HG03469 (cell line): ENCODE data around the gene HNRNPAB.
"Not testable (repeated sequence)": the region's sequence is repeated elsewhere in the genome, so short reads cannot be mapped to it uniquely, and the experiment has no call there.

Source experiments
- ATAC-seq: cut with Tn5 transposase; IDR thresholded peaks from one replicate; pipeline ENCODE4 v1.9.1; 2021; ENCODE audit warnings: mild to moderate bottlenecking, moderate library complexity, moderate number of reproducible peaks; ENCODE audit not compliant: unreplicated experiment

Gene HNRNPAB

GRCh38 chr5:178241231-178241663, 36.9 kb downstream of the HNRNPAB start:
- ATAC-seq: no peak

GRCh38 chr5:178241688-178242231, 37.4 kb downstream of the HNRNPAB start:
- ATAC-seq: no peak

GRCh38 chr5:178242416-178242815, 38.1 kb downstream of the HNRNPAB start:
- ATAC-seq: no peak

GRCh38 chr5:178244576-178244975, 40.2 kb downstream of the HNRNPAB start:
- no peak for ATAC-seq

- ATAC-seq: no peak
Measured at GRCh38 chr5:178245389-178245788, 41.1 kb downstream of the HNRNPAB start.

- no peak for ATAC-seq
Measured at GRCh38 chr5:178246624-178247279, 42.4 kb downstream of the HNRNPAB start.

- ATAC-seq: no peak
Measured at GRCh38 chr5:178247481-178248456, 43.4 kb downstream of the HNRNPAB start.

- ATAC-seq: no peak
Measured at GRCh38 chr5:178248750-178249149, 44.4 kb downstream of the HNRNPAB start.

GRCh38 chr5:178249191-178249989, 45.1 kb downstream of the HNRNPAB start:
- ATAC-seq: no peak

GRCh38 chr5:178250263-178250662, 45.9 kb downstream of the HNRNPAB start:
- no peak for ATAC-seq

GRCh38 chr5:178252258-178252657, 47.9 kb downstream of the HNRNPAB start:
- no peak for ATAC-seq

- not testable (repeated sequence) for ATAC-seq
Measured at GRCh38 chr5:178253632-178254031, 49.3 kb downstream of the HNRNPAB start.

GRCh38 chr5:178256746-178257145, 52.4 kb downstream of the HNRNPAB start:
- no peak for ATAC-seq

GRCh38 chr5:178257650-178258049, 53.3 kb downstream of the HNRNPAB start:
- ATAC-seq: no peak

- ATAC-seq: no peak
Measured at GRCh38 chr5:178259623-178260536, 55.5 kb downstream of the HNRNPAB start.
